HCT116 (cell line): ENCODE results near the gene NUMA1.

ENCODE experiments used
- ATF3 ChIP-seq: IDR thresholded peaks from 2 replicates; pipeline ENCODE4 v1.6.1; 2012
- CTCF ChIP-seq, 3 experiments: fragments of 200-600 bp in 1 of 3; sonication (generic) in 1 of 3; IDR thresholded peaks in 2 of 3; conservative IDR thresholded peaks in 1 of 3; 2 replicates each; pipeline ENCODE4 v1.5.1; 2012 to 2017; ENCODE audit warnings: low read depth in 2 of 3, low read length in 2 of 3, antibody characterized with exemption in 1 of 3, borderline replicate concordance in 1 of 3, control low read depth in 1 of 3, mild to moderate bottlenecking in 1 of 3, mixed read lengths in 1 of 3, mixed run types in 1 of 3, moderate library complexity in 1 of 3; ENCODE audit not compliant: insufficient read depth in 1 of 3
- SP1 ChIP-seq: IDR thresholded peaks from 2 replicates; pipeline ENCODE4 v1.6.1; 2012; ENCODE audit warnings: low read depth

GRCh38 chr11:71998649-71999310 lies 81.6 kb downstream of the NUMA1 start, which contains the start of gene IL18BP:
- TF ChIP-seq CTCF (IDR thresholded peaks at IDR 0.05 in 2 of 3, conservative IDR thresholded peaks at IDR 0.05 in 1 of 3; ENCODE audit: borderline replicate concordance in 1 of 3, insufficient read depth in 1 of 3, low read depth in 2 of 3, low read length in 2 of 3): no peak
- no peak for TF ChIP-seq ATF3
- no peak for TF ChIP-seq SP1
